Adrenal gland (tissue), 12 donors: ENCODE results near the gene TSHZ2. TPM values are rescaled to one million over a fixed set of nuclear protein-coding genes. Genes with fewer than 3 reads are reported as not detected.
"Not testable (repeated sequence)": the region's sequence is repeated elsewhere in the genome, so short reads cannot be mapped to it uniquely, and the experiment has no call there.

ENCODE experiments used
- DNase-seq, 7 donors: peaks; one replicate each; pipeline ENCODE4 v3.0.0-alpha.2; 2019 to 2020
- H3K27ac ChIP-seq, 5 donors: fragments of 200-600 bp; sonication (generic) in 4 of 5; 1 replicate in 3 of 5; 2 replicates in 2 of 5; pipeline versions ENCODE4 v1.5.1 to v1.8.0; 2016 to 2020; ENCODE audit warnings: mild to moderate bottlenecking in 1 of 5
- H3K27me3 ChIP-seq: fragments of 200-600 bp; 2 replicates; pipeline ENCODE4 v1.8.0; 2021
- H3K36me3 ChIP-seq, 2 donors: fragments of 200-600 bp; replicated peaks in 1 of 2; 1 replicate in 1 of 2; 2 replicates in 1 of 2; pipeline versions ENCODE4 v1.5.1 to v1.8.0; 2018 to 2022
- H3K4me1 ChIP-seq, 2 donors: fragments of 200-600 bp; replicated peaks in 1 of 2; 1 replicate in 1 of 2; 2 replicates in 1 of 2; pipeline versions ENCODE4 v1.5.1 to v1.8.0; 2018 to 2021
- H3K4me3 ChIP-seq, 4 donors: fragments of 200-600 bp; sonication (generic) in 3 of 4; one replicate each; pipeline ENCODE4 v1.5.1; 2016 to 2018
- H3K9me3 ChIP-seq, 3 donors: fragments of 200-600 bp; sonication (generic) in 1 of 3; replicated peaks in 1 of 3; 1 replicate in 2 of 3; 2 replicates in 1 of 3; pipeline versions ENCODE4 v1.5.1 to v1.8.0; 2016 to 2021
- CTCF ChIP-seq, 6 experiments: fragments of 450-650 bp in 4 of 6; fragments of 200-600 bp in 2 of 6; sonication (generic) in 1 of 6; IDR thresholded peaks; 1 replicate in 5 of 6; 2 replicates in 1 of 6; pipeline versions ENCODE4 v1.5.1 to v1.8.0; 2016 to 2021; ENCODE audit warnings: antibody characterized with exemption in 6 of 6, mild to moderate bottlenecking in 2 of 6, moderate library complexity in 1 of 6
- POLR2A ChIP-seq, 2 donors: fragments of 450-650 bp; IDR thresholded peaks; one replicate each; pipeline ENCODE4 v1.6.1; 2017; ENCODE audit warnings: antibody characterized with exemption in 2 of 2, mild to moderate bottlenecking in 2 of 2, moderate library complexity in 1 of 2
- WGBS, 4 donors: extraction: QIAGEN DNeasy Blood & Tissue Kit in 2 of 4; methylation state at CpG; one replicate each; pipeline versions ENCODE4 v1.1.5 to v1.1.7; 2013 to 2017; 5-methylcytosine and 5-hydroxymethylcytosine counted together
- intact Hi-C, 2 donors: fragments of 100-400 bp; cut with DNase I; formaldehyde crosslinking; loops; one replicate each; pipeline versions ENCODE4 v1.14.1 to v1.15.0; 2022 to 2023
- polyA plus RNA-seq, 3 donors: library from polyadenylated mRNA; stranded (reverse); fragments of 200-250 nt in 2 of 3; fragments of 350-450 nt in 1 of 3; fragmentation: Illumina TruSeq in 1 of 3; extraction: RNeasy Lipid Tissue Mini Kit (QIAGEN cat#74804) in 1 of 3; gene quantifications; one replicate each; pipeline ENCODE4 v1.2.3, GENCODE V29; 2013 to 2014
- total RNA-seq, 9 donors: library from RNA; depleted of rRNA in 4 of 9; stranded (reverse); fragments of >200 nt in 4 of 9; fragments of 120-200 nt in 1 of 9; fragmentation: NEBNext Ultra II Directional in 1 of 9; extraction: Animal tissue kit (Norgen Biotek cat#: 25700) in 1 of 9; gene quantifications; one replicate each; pipeline versions ENCODE4 v1.1.0 to v1.2.4, GENCODE V29; 2013 to 2023
- donor health status: healthy with polysubstance abuse.
- donor health status: Bipolar disorder and iron deficiency.
- donor health status: DM: yes; HTN: yes; CAD: no.
- donor health status: DM: no; HTN: no; CAD: no.
- donor health status: DM: no; HTN: no; CAD: no.
- donor health status: DM: yes; HTN: yes; CAD: no.

The TSHZ2 gene
- total and polyA plus RNA-seq, 12 donors, result 20.5 to 87.1 (median 52.4) TPM

DNA sequence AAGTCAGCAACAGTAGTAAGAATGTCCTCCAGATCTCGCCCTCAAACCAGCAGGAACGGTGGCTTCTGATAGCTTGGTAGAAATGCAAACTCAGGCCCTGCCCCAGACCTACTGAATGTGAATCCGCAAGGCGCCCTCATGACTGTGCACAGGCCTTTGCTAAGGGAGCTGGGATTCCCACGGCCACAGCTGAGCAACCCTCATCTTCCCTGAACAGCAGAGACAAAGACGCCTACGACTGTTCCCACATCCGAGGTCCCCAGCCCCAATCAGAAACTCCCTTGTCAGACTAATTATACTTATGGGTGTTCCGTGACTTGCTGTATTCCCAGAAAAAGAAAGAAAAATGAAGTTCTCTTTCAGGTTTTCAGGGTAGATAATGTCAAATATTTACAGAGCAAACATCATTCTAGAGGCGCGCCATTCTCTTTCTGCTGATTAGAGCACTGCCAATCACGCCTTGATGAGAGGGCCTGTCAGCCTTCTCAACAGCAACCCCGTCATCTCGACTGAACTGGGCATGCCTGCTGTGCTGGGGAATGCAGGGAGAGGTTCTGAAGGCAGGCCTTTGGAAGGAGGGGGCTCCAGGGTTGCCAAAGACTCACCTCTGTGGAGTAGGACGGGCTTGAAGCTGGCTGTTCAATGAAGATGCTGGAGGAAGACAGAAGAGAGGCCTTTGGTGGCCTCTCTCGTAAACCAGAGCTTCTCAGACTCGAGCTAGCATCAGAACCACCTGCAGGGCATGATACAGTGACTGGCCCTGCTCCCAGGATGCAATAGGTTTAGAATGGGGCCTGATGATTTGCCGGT lies 541.5 kb downstream of the TSHZ2 start:
- no peaks in the 10 kb centered on the region for H3K36me3 ChIP-seq
- TF ChIP-seq POLR2A (IDR thresholded peaks at IDR 0.05) (no peak), CTCF (IDR thresholded peaks at IDR 0.05) (no peak)
- intact Hi-C loops, result no loop called here
- H3K4me3 ChIP-seq, result no peak overlapping the region
- H3K27ac ChIP-seq, result no peak overlapping the region
- WGBS, 4 donors, result 87 to 92% (median 89%) methylated on average over 17 to 18 of the region's 18 CpGs
- H3K4me1 ChIP-seq, result no peaks in the 10 kb centered on the region
- no peaks in the 10 kb centered on the region for H3K27me3 ChIP-seq
- DNase-seq, result no peak
- H3K9me3 ChIP-seq, result no peaks in the 10 kb centered on the region

DNA sequence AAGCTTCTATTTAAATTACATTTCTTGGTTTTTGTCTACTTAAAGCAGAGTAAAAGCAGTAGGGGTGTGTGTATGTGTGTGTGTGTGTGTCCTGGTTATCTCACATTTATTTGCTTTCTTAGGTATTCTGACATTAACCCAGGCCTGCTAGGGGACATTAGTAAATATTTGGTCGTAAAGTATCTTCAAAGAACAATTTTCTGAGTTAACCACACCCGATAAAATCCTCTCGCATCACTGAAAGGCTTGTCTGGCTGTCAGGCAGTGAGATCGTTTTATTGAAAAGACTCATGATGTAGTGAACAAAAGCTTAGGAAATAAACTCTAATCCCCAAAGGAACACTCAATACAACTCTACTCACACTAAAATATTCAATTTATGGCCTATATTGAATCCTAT lies 543.6 kb downstream of the TSHZ2 start:
- H3K4me3 ChIP-seq, result no peak overlapping the region
- no peaks in the 10 kb centered on the region for H3K4me1 ChIP-seq
- H3K27me3 ChIP-seq, result no peaks in the 10 kb centered on the region
- H3K9me3 ChIP-seq, result no peaks in the 10 kb centered on the region
- WGBS, 4 donors, result 76 to 81% (median 79%) methylated on average over 4 of the region's 4 CpGs
- no peak overlapping the region for H3K27ac ChIP-seq
- H3K36me3 ChIP-seq, result no peaks in the 10 kb centered on the region
- no peak for TF ChIP-seq CTCF (IDR thresholded peaks at IDR 0.05)
- TF ChIP-seq POLR2A (IDR thresholded peaks at IDR 0.05), result no peak
- DNase-seq, result no peak
- intact Hi-C loops, result no loop called here

DNA sequence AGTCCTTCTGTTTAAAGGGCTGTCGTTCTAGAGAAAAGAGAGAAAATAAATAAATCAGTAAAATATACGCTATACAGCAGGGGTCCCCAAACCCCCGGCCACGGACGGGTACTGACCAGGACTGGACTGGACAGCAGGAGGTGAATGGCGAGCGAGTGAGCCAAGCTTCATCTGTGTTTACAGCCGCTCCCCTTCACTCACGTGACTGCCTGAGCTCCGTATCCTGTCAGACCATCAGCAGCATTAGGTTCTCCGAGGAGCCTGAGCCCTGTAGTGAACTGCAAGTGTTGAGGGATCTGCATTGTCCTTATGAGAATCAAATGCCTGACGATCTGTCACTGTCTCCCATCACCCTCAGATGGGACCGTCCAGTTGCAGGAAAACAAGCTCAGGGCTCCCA lies 545.0 kb downstream of the TSHZ2 start:
- Histone ChIP-seq H3K27me3 (no peaks in the 10 kb centered on the region), H3K36me3 (no peaks in the 10 kb centered on the region), H3K4me3 (no peak overlapping the region), H3K9me3 (no peaks in the 10 kb centered on the region), H3K27ac (no peak overlapping the region), H3K4me1 (no peaks in the 10 kb centered on the region)
- intact Hi-C loops, result no loop called here
- DNase-seq, result no peak
- 65 to 78% (median 70%) methylated on average over 13 of the region's 13 CpGs for WGBS, 4 donors
- no peak for TF ChIP-seq POLR2A (IDR thresholded peaks at IDR 0.05)
- no peak for TF ChIP-seq CTCF (IDR thresholded peaks at IDR 0.05)

- WGBS, 4 donors, result 51 to 68% (median 56%) methylated on average over 5 of the region's 5 CpGs
- H3K27ac ChIP-seq, H3K27me3 ChIP-seq, H3K9me3 ChIP-seq, H3K4me3 ChIP-seq, H3K4me1 ChIP-seq, H3K36me3 ChIP-seq, intact Hi-C loops: not testable (repeated sequence)
- DNase-seq, result peak in 4 of 7 donors; percentile 15 to 46 (median 29)
These were observed 549.3 kb downstream of the TSHZ2 start for GRCh38 chr20:53521421-53521820.

DNA sequence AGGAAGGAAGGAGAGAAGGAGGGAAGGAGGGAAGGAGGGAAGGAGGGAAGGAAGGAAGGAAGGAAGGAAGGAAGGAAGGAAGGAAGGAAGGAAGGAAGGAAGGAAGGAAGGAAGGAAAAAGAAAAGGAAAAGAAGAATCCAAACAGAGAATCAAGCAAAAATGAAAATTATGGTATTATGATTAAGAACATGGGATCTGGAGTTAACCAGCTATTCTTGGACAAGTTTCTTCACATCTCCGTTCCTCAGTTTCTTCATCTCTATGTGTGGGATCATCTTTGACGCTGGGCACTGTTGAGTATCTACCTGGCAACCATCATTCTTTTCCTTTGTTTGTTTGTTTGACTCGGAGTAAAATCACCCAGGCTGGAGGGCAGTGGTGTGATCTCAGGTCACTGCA lies 549.9 kb downstream of the TSHZ2 start:
- Histone ChIP-seq H3K27me3 (no peaks in the 10 kb centered on the region), H3K27ac (no peak overlapping the region), H3K36me3 (no peaks in the 10 kb centered on the region), H3K9me3 (no peaks in the 10 kb centered on the region), H3K4me1 (no peaks in the 10 kb centered on the region), H3K4me3 (no peak overlapping the region)
- DNase-seq, result no peak
- 80 to 94% (median 87%) methylated on average over 3 of the region's 3 CpGs for WGBS, 4 donors
- intact Hi-C loops, result no loop called here
- no peak for TF ChIP-seq POLR2A (IDR thresholded peaks at IDR 0.05)
- TF ChIP-seq CTCF (IDR thresholded peaks at IDR 0.05), result no peak
